SK-N-SH (cell line): Measurements from ENCODE around the gene ZNF154. TPM values are rescaled to one million over a fixed set of nuclear protein-coding genes. Genes with fewer than 3 reads are reported as not detected.

Source experiments
- CTCF ChIA-PET: fragments of 300-600, 350-600 bp; formaldehyde crosslinking; extraction: SDS; loops from one replicate; lab custom pipeline; 2021; lab: Yijun Ruan, JAX
- POLR2A ChIA-PET: fragments of 350-600 bp; sonication (Branson Sonifier 250); formaldehyde crosslinking; extraction: SDS; loops from one replicate; lab custom pipeline; 2020; ENCODE audit warnings: antibody characterized with exemption, inconsistent platforms; lab: Yijun Ruan, JAX
- DNase-seq: peaks from one replicate; pipeline ENCODE4 v3.0.0; 2012
- H2AFZ ChIP-seq: fragments of 200-600 bp; sonication (generic); 2 replicates; pipeline ENCODE4 v1.8.1; 2016; ENCODE audit warnings: antibody characterized with exemption, mild to moderate bottlenecking, low read depth
- H3F3A ChIP-seq: fragments of 200-600 bp; sonication (generic); replicated peaks from 2 replicates; pipeline ENCODE3; 2016; ENCODE audit warnings: antibody characterized with exemption, mild to moderate bottlenecking; ENCODE audit not compliant: insufficient read depth
- H3K27ac ChIP-seq, 2 experiments: fragments of 200-500 bp in 1 of 2; fragments of 200-600 bp in 1 of 2; sonication (Bioruptor generic) in 1 of 2; sonication (generic), shearing (Covaris generic) in 1 of 2; 2 replicates each; pipeline versions ENCODE4 v1.5.1 to v1.6.1; 2014 to 2016; ENCODE audit warnings: low read depth in 2 of 2, inconsistent platforms in 1 of 2, low read length in 1 of 2, mild to moderate bottlenecking in 1 of 2, mixed read lengths in 1 of 2
- H3K27me3 ChIP-seq: fragments of 200-600 bp; sonication (generic), shearing (Covaris generic); 2 replicates; pipeline ENCODE4 v1.6.1; 2016; ENCODE audit warnings: mixed run types; ENCODE audit not compliant: insufficient read depth
- H3K36me3 ChIP-seq, 2 experiments: fragments of 200-500 bp in 1 of 2; fragments of 200-600 bp in 1 of 2; sonication (Bioruptor generic) in 1 of 2; sonication (generic) in 1 of 2; replicated peaks in 1 of 2; 2 replicates each; pipeline versions ENCODE3 to v1.5.1; 2014 to 2016; ENCODE audit warnings: low read length in 1 of 2, mild to moderate bottlenecking in 1 of 2; ENCODE audit not compliant: insufficient read depth in 2 of 2, control insufficient read depth in 1 of 2
- H3K4me1 ChIP-seq, 2 experiments: fragments of 200-500 bp in 1 of 2; fragments of 200-600 bp in 1 of 2; sonication (Bioruptor generic) in 1 of 2; sonication (generic), shearing (Covaris generic) in 1 of 2; 2 replicates each; pipeline versions ENCODE4 v1.5.1 to v1.6.1; 2014 to 2016; ENCODE audit warnings: low read depth in 1 of 2, low read length in 1 of 2, mixed run types in 1 of 2; ENCODE audit not compliant: insufficient read depth in 2 of 2, control insufficient read depth in 1 of 2
- H3K4me2 ChIP-seq: fragments of 200-600 bp; sonication (generic), shearing (Covaris generic); 2 replicates; pipeline ENCODE4 v1.6.1; 2017; ENCODE audit warnings: mixed run types
- H3K4me3 ChIP-seq, 2 experiments: fragments of 200-500 bp in 1 of 2; fragments of 200-600 bp in 1 of 2; sonication (Bioruptor generic) in 1 of 2; sonication (generic), shearing (Covaris generic) in 1 of 2; 2 replicates each; pipeline versions ENCODE4 v1.5.1 to v1.8.1; 2014 to 2016; ENCODE audit warnings: low read depth in 2 of 2, inconsistent platforms in 1 of 2, low read length in 1 of 2, mild to moderate bottlenecking in 1 of 2, mixed read lengths in 1 of 2, moderate library complexity in 1 of 2
- H3K79me2 ChIP-seq: fragments of 200-600 bp; sonication (generic); 2 replicates; pipeline ENCODE4 v1.8.1; 2017; ENCODE audit warnings: mild to moderate bottlenecking; ENCODE audit not compliant: insufficient read depth
- H3K9ac ChIP-seq: fragments of 200-600 bp; sonication (generic); 2 replicates; pipeline ENCODE4 v1.6.1; 2017; ENCODE audit warnings: mixed run types
- H3K9me2 ChIP-seq: fragments of 200-600 bp; sonication (generic); 2 replicates; pipeline ENCODE4 v1.6.1; 2017; ENCODE audit warnings: mixed run types
- H3K9me3 ChIP-seq: fragments of 200-600 bp; sonication (generic); 2 replicates; pipeline ENCODE4 v1.6.1; 2017; ENCODE audit warnings: mixed run types, mild to moderate bottlenecking, moderate library complexity
- H4K20me1 ChIP-seq: fragments of 200-600 bp; sonication (generic); 2 replicates; pipeline ENCODE4 v1.6.1; 2017; ENCODE audit warnings: mild to moderate bottlenecking, mixed run types; ENCODE audit not compliant: insufficient read depth
- CHD2 ChIP-seq: fragments of 150-350 bp; IDR thresholded peaks from 2 replicates; pipeline ENCODE4 v1.6.1; 2018; ENCODE audit warnings: low read length; ENCODE audit not compliant: partially characterized antibody
- EP300 ChIP-seq, 2 experiments: IDR thresholded peaks; 2 replicates each; pipeline versions ENCODE4 v1.4.0 to v1.6.1; 2012; ENCODE audit warnings: borderline replicate concordance in 1 of 2, low read depth in 1 of 2, low read length in 1 of 2
- FOSL2 ChIP-seq: IDR thresholded peaks from 2 replicates; pipeline ENCODE4 v1.4.0; 2012; ENCODE audit warnings: low read depth, mild to moderate bottlenecking, moderate library complexity, borderline replicate concordance
- FOXJ3 ChIP-seq: sonication (generic); formaldehyde crosslinking; IDR thresholded peaks from 2 replicates; pipeline ENCODE4 v1.5.1; 2020; ENCODE audit warnings: mild to moderate bottlenecking, missing genetic modification reagents
- GABPA ChIP-seq: IDR thresholded peaks from 2 replicates; pipeline ENCODE4 v1.4.0; 2012; ENCODE audit warnings: low read depth, mild to moderate bottlenecking
- GATA2 ChIP-seq: sonication (generic); formaldehyde crosslinking; IDR thresholded peaks from 2 replicates; pipeline ENCODE4 v1.5.0; 2020; ENCODE audit warnings: mild to moderate bottlenecking, missing genetic modification reagents
- IRF3 ChIP-seq: fragments of 150-350 bp; IDR thresholded peaks from 2 replicates; pipeline ENCODE4 v1.6.1; 2016; ENCODE audit warnings: mild to moderate bottlenecking, low read depth, low read length
- MAX ChIP-seq: IDR thresholded peaks from 2 replicates; pipeline ENCODE4 v1.4.0; 2012; ENCODE audit warnings: low read depth
- MEF2A ChIP-seq: IDR thresholded peaks from 2 replicates; pipeline ENCODE4 v1.4.0; 2012; ENCODE audit warnings: low read depth, borderline replicate concordance
- NRF1 ChIP-seq: IDR thresholded peaks from 2 replicates; pipeline ENCODE4 v1.6.1; 2012; ENCODE audit warnings: low read depth, mild to moderate bottlenecking, low read length
- PBX3 ChIP-seq: IDR thresholded peaks from 2 replicates; pipeline ENCODE4; 2012
- POLR2AphosphoS5 ChIP-seq: IDR thresholded peaks from 2 replicates; pipeline ENCODE4 v1.6.1; 2012; ENCODE audit warnings: low read depth, low read length
- REST ChIP-seq: IDR thresholded peaks from 2 replicates; pipeline ENCODE4 v1.6.1; 2012; ENCODE audit warnings: mild to moderate bottlenecking, low read depth, low read length, moderate library complexity
- RXRA ChIP-seq: IDR thresholded peaks from 2 replicates; pipeline ENCODE4 v1.4.0; 2012; ENCODE audit warnings: low read depth, mild to moderate bottlenecking, borderline replicate concordance
- SIN3A ChIP-seq: IDR thresholded peaks from 2 replicates; pipeline ENCODE4 v1.6.1; 2012; ENCODE audit warnings: low read depth, mild to moderate bottlenecking, low read length, moderate library complexity, borderline replicate concordance
- SMC3 ChIP-seq: IDR thresholded peaks from 2 replicates; pipeline ENCODE4 v1.6.1; 2012; ENCODE audit warnings: low read depth, low read length, improper control_type of control experiment
- TAF1 ChIP-seq: IDR thresholded peaks from 2 replicates; pipeline ENCODE4 v1.6.1; 2012; ENCODE audit warnings: low read depth, mild to moderate bottlenecking, low read length, moderate library complexity, borderline replicate concordance
- TCF12 ChIP-seq: IDR thresholded peaks from 2 replicates; pipeline ENCODE4 v1.4.0; 2012
- TEAD4 ChIP-seq: IDR thresholded peaks from 2 replicates; pipeline ENCODE4 v1.4.0; 2012; ENCODE audit warnings: mild to moderate bottlenecking, borderline replicate concordance; ENCODE audit not compliant: insufficient read depth
- YY1 ChIP-seq: IDR thresholded peaks from 2 replicates; pipeline ENCODE4 v1.4.0; 2012; ENCODE audit warnings: low read depth, mild to moderate bottlenecking
- ZBTB33 ChIP-seq: IDR thresholded peaks from 2 replicates; pipeline ENCODE4 v1.4.0; 2012; ENCODE audit warnings: low read depth, borderline replicate concordance
- WGBS: methylation state at CpG from one replicate; pipeline ENCODE4 v1.1.6; 2017; ENCODE audit warnings: low lambda C conversion rate; 5-methylcytosine and 5-hydroxymethylcytosine counted together
- polyA plus RNA-seq, 3 experiments: library from polyadenylated mRNA; depleted of rRNA; stranded (reverse); fragments of >200 nt; gene quantifications; 2 replicates each; pipeline ENCODE4 v1.2.3, GENCODE V29; 2012

ZNF154 gene
- polyA plus RNA-seq, 1 of the 3 experiments (the other 2 are of a cell fraction): not detected

GRCh38 chr19:57675881-57676280 is 33.1 kb downstream of the ZNF154 start:
- TF ChIP-seq CHD2 (no peak), MEF2A (no peak), TCF12 (no peak), PBX3 (no peak), ZBTB33 (no peak), EP300 (IDR thresholded peaks at IDR 0.05; ENCODE audit: borderline replicate concordance in 1 of 2, low read depth in 1 of 2, low read length in 1 of 2) (no peak), GATA2 (CRISPR knock-in tag) (no peak), POLR2AphosphoS5 (no peak), GABPA (no peak), FOXJ3 (CRISPR knock-in tag) (no peak)
- whole genome bisulfite sequencing: 4% methylated on average over 2 of the region's 2 CpGs
- Histone ChIP-seq H3K4me3 (no peak overlapping the region), H3K4me2 (no peak overlapping the region), H3K36me3 (no peaks in the 10 kb centered on the region), H3K4me1 (no peaks in the 10 kb centered on the region), H3F3A (no peaks in the 10 kb centered on the region), H2AFZ (no peak overlapping the region), H3K9me3 (no peaks in the 10 kb centered on the region), H4K20me1 (no peaks in the 10 kb centered on the region), H3K79me2 (no peaks in the 10 kb centered on the region), H3K9me2 (no peaks in the 10 kb centered on the region), H3K27me3 (no peaks in the 10 kb centered on the region), H3K9ac (no peak overlapping the region), H3K27ac (no peak overlapping the region)
- ChIA-PET CTCF (interaction anchor here (0.6 kb wide), 1 partner anchor 52 kb away, joined by 3 read pairs; no protein-coding TSS in a partner anchor), POLR2A (no interaction called here)
- DNase-seq: no peak

GRCh38 chr19:57672466-57672865 is 36.5 kb downstream of the ZNF154 start:
- no peak overlapping the region for H3K4me3 ChIP-seq
- H3K9me3 ChIP-seq: no peaks in the 10 kb centered on the region
- no peak overlapping the region for H3K27ac ChIP-seq
- no peaks in the 10 kb centered on the region for H4K20me1 ChIP-seq
- no peak overlapping the region for H3K9ac ChIP-seq
- no peaks in the 10 kb centered on the region for H3K4me1 ChIP-seq
- no peak for DNase-seq
- H3K4me2 ChIP-seq: no peak overlapping the region
- no peaks in the 10 kb centered on the region for H3K79me2 ChIP-seq
- ChIA-PET CTCF (no interaction called here), POLR2A (interaction anchor here (2.1 kb wide), 1 partner anchor 9 kb away, joined by 8 read pairs; the partner anchor contains the start of gene ZNF551)
- WGBS: 11% methylated on average over 4 of the region's 4 CpGs
- H3K9me2 ChIP-seq: no peaks in the 10 kb centered on the region
- H3F3A ChIP-seq: no peaks in the 10 kb centered on the region
- no peak overlapping the region for H2AFZ ChIP-seq
- H3K27me3 ChIP-seq: no peaks in the 10 kb centered on the region
- no peaks in the 10 kb centered on the region for H3K36me3 ChIP-seq
- TF ChIP-seq IRF3 (no peak), SIN3A (no peak), CHD2 (no peak), NRF1 (no peak), SMC3 (no peak), FOSL2 (no peak), REST (no peak), YY1 (no peak), TAF1 (no peak), MAX (no peak), TEAD4 (no peak), RXRA (no peak), FOXJ3 (CRISPR knock-in tag) (no peak)
